Measurements from ENCODE around the gene UBA52. TPM values are rescaled to one million over a fixed set of nuclear protein-coding genes. Genes with fewer than 3 reads are reported as not detected.

The UBA52 gene
- total and polyA plus RNA-seq, 2 donors (not counting 1 experiment from before 2014, with no cell fraction given), result 917 to 1,018 TPM

DNA sequence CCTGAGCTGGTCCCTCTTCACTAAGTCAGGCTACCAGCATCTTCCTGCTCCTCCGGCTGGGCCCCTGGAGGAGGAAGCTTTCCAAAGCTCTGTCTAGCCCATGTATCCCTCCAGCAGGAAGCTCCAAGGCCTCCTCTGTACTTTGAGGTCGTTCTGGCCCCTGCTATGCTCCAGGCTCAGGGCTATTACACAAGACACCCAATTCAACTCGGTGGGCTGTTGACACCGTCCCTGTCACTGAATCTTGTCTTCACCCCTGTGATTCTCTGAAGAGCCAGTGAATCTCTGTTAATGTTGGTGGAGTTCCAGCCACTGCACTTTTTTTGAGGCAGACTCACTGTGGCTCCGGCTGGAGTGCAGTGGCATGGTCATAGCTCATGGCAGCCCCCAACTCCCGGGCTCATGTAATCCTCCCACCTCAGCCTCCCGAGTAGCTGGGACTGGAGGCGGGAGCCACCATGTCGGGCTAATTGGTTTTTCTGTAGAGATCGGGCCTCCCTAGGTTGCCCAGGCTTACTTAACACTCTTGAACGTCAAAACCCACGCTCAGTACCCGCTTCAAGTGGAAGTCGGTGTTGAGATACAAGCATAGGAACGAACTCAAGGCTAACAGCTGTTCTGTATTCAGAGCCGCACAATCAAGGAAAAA is 16.4 kb downstream of the UBA52 start:
- Histone ChIP-seq H3K79me2 (ENCODE audit: control insufficient read depth, insufficient read depth, low read length) (no peaks in the 10 kb centered on the region), H3K9me3 (ENCODE audit: control insufficient read depth, insufficient read depth, low read depth, low read length) (no peaks in the 10 kb centered on the region), H4K20me1 (ENCODE audit: control insufficient read depth, extremely low read depth, insufficient read depth, low read length) (no peaks in the 10 kb centered on the region), H3K4me2 (ENCODE audit: extremely low read depth, insufficient read depth, low read length) (peak overlapping the region; percentile 89), H3K4me3 (replicated peaks in 1 of 4; ENCODE audit: control extremely low read depth in 1 of 4, insufficient read depth in 1 of 4, low read depth in 3 of 4, low read length in 4 of 4) (peak overlapping the region; percentile 61 to 78 (median 74)), H3K9ac (ENCODE audit: insufficient read depth, low read length) (peak overlapping the region; percentile 71), H3K27me3 (ENCODE audit: control insufficient read depth, insufficient read depth, low read length) (no peaks in the 10 kb centered on the region), H3K27ac (ENCODE audit: insufficient read depth, low read length) (peak overlapping the region; percentile 79), H3K4me1 (ENCODE audit: control insufficient read depth, extremely low read depth, insufficient read depth, low read length) (peaks cover 5% of the 10 kb centered on the region), H3K36me3 (ENCODE audit: control insufficient read depth, insufficient read depth, low read length) (peaks cover 3% of the 10 kb centered on the region), H2AFZ (ENCODE audit: low read length) (peak overlapping the region; percentile 88)
- DNase-seq (ENCODE audit: low read depth in 2 of 2), result no peak
- no peak for TF ChIP-seq EZH2 (IDR thresholded peaks at IDR 0.05; ENCODE audit: low read length, missing control alignments)
- TF ChIP-seq, protein P1, sequence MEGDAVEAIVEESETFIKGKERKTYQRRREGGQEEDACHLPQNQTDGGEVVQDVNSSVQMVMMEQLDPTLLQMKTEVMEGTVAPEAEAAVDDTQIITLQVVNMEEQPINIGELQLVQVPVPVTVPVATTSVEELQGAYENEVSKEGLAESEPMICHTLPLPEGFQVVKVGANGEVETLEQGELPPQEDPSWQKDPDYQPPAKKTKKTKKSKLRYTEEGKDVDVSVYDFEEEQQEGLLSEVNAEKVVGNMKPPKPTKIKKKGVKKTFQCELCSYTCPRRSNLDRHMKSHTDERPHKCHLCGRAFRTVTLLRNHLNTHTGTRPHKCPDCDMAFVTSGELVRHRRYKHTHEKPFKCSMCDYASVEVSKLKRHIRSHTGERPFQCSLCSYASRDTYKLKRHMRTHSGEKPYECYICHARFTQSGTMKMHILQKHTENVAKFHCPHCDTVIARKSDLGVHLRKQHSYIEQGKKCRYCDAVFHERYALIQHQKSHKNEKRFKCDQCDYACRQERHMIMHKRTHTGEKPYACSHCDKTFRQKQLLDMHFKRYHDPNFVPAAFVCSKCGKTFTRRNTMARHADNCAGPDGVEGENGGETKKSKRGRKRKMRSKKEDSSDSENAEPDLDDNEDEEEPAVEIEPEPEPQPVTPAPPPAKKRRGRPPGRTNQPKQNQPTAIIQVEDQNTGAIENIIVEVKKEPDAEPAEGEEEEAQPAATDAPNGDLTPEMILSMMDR (conservative IDR thresholded peaks at IDR 0.05 in 1 of 2, IDR thresholded peaks at IDR 0.05 in 1 of 2; ENCODE audit: low read depth in 1 of 2, low read length in 2 of 2), result no peak

DNA sequence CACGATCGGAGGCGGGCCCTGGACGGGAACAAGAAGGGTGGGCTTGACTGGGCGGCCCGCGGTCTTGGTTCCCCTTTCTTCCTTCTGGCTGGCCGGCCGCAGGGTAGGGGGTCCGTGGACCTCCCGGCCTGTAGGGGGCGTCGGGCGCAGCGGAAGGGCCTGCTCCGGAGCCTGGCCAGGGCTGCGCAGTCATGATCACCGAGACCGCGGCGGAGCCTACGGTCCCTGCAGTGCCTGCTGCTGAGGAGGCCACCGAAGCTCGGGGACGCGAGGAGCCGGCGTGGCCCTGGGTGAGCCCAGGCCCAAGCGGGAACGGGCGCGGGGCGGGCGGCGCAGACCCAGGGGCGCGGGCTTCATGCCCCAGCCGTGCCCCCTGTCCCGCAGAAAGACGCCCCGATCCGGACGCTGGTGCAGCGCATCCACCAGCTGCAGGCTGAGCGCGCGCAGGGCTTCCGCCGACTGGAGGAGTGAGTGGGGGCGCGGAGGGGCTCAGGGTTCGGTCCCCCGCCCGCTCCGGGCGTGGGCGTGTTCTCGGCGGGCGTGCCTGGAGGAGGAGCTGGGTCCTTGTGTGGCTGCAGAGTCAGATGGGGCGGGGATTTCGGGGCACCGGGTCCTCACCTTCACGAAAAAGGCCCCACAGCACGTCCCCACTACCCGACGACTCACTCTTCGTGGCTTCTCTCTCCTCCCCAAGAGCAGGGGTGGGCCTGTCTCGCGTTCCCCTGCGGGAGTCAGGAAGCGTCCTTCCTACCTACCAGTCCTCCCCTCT is 17.1 kb downstream of the UBA52 start, which contains the start of gene REX1BD:
Gene REX1BD, plus strand, starts transcription at position 188 of the 769 bp plus-strand sequence. Its CDS starts 4 bp downstream, at position 192.
- peak; percentile 71 to 75 for DNase-seq (ENCODE audit: low read depth in 2 of 2)
- H3K9ac ChIP-seq (ENCODE audit: insufficient read depth, low read length), result peak within 1 kb of the TSS; percentile 71
- TF ChIP-seq EZH2 (IDR thresholded peaks at IDR 0.05; ENCODE audit: low read length, missing control alignments), result no peak
- TF ChIP-seq, protein P1 (conservative IDR thresholded peaks at IDR 0.05 in 1 of 2, IDR thresholded peaks at IDR 0.05 in 1 of 2; ENCODE audit: low read depth in 1 of 2, low read length in 2 of 2), result peak; percentile 60 to 68

More for the DNA sequence above, 17.1 kb downstream of the UBA52 start, which contains the start of gene REX1BD:
- Histone ChIP-seq H3K79me2 (ENCODE audit: control insufficient read depth, insufficient read depth, low read length) (no peaks in the 10 kb centered on the region), H3K27me3 (ENCODE audit: control insufficient read depth, insufficient read depth, low read length) (no peaks in the 10 kb centered on the region), H2AFZ (ENCODE audit: low read length) (peak within 1 kb of the TSS; percentile 88), H4K20me1 (ENCODE audit: control insufficient read depth, extremely low read depth, insufficient read depth, low read length) (no peaks in the 10 kb centered on the region), H3K9me3 (ENCODE audit: control insufficient read depth, insufficient read depth, low read depth, low read length) (no peaks in the 10 kb centered on the region), H3K36me3 (ENCODE audit: control insufficient read depth, insufficient read depth, low read length) (peaks cover 3% of the 10 kb centered on the region), H3K4me2 (ENCODE audit: extremely low read depth, insufficient read depth, low read length) (peak within 1 kb of the TSS; percentile 89), H3K4me1 (ENCODE audit: control insufficient read depth, extremely low read depth, insufficient read depth, low read length) (peaks cover 5% of the 10 kb centered on the region), H3K27ac (ENCODE audit: insufficient read depth, low read length) (peak within 1 kb of the TSS; percentile 79), H3K4me3 (replicated peaks in 1 of 4; ENCODE audit: control extremely low read depth in 1 of 4, insufficient read depth in 1 of 4, low read depth in 3 of 4, low read length in 4 of 4) (peak within 1 kb of the TSS; percentile 61 to 78 (median 74))

Data from fibroblast of lung (primary cell).